NCI-H774 (cell line): ENCODE results near the gene UNK.
"Not testable (repeated sequence)": the region's sequence is repeated elsewhere in the genome, so short reads cannot be mapped to it uniquely, and the experiment has no call there.

ENCODE experiments used
- DNase-seq: peaks from one replicate; lab custom pipeline; 2025; lab: John Stamatoyannopoulos, UW

Gene UNK

DNA sequence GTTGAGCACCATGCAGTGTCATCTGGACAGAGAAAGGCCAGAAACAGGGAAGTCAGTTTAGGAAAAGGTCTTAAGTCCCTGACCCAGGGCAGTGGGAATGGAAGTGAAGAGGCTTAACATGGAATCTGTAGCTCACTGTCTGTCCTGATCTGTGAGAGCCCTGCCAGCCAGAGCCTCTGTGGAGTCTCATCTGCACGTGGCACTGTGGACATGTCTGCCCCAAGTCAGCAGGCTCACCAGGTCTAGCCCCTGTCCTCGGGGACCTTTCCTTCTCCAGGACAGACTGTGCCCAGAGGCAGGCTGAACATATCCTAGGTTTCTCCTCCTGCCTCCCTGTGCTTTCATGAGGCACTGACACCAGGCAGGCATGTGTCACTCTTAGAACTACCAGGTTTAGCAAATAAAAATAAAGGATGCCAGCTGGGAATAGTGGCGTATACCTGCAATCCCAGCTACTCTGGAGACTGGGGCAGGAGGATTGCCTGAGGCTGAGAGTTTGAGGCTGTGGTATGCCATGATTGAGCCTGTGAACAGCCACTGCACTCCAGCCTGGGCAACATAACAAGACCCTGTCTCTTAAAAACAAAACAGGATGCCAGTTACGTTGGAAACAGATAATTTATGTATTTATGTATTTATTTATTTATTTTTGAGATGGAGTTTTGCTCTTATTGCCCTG, 22.4 kb downstream of the UNK start:
- no peak for DNase-seq

DNA sequence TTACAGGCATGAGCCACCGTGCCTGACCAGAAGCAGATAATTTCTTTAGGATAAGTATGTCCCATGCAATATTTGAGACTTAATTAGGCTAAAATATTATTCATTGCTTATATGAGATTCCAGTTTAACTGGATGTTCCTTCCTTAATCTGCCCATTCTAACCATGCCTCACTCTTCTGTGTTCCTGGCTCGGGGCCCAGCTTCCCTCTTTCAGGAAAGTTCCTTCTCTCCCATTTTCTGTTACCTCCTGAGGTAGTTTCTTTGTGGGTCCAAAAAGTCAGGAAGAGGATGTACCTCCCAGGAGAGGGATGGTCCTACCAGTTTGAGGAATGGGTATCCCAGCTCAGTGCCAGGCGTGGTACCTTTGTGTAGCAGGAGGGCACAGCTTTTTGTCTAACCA, 23.3 kb downstream of the UNK start:
- DNase-seq, result no peak

DNA sequence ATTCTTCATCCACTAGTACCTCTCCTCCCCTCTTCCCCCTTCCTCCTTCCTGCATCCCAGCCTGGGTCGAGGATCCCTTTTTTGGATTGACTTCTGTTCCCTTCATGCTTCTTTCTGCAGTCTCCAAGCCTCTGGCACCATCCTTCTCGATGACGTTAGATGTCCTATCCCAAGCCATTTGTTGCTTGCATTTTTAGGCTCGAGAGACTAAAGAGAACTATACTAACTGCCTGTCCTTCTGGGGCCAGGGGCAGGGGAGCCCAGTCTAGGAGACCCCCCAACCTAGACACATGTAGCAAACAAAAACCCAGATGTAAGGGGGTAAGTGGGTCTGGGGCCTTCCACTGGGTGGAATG, 23.9 kb downstream of the UNK start:
- no peak for DNase-seq

DNA sequence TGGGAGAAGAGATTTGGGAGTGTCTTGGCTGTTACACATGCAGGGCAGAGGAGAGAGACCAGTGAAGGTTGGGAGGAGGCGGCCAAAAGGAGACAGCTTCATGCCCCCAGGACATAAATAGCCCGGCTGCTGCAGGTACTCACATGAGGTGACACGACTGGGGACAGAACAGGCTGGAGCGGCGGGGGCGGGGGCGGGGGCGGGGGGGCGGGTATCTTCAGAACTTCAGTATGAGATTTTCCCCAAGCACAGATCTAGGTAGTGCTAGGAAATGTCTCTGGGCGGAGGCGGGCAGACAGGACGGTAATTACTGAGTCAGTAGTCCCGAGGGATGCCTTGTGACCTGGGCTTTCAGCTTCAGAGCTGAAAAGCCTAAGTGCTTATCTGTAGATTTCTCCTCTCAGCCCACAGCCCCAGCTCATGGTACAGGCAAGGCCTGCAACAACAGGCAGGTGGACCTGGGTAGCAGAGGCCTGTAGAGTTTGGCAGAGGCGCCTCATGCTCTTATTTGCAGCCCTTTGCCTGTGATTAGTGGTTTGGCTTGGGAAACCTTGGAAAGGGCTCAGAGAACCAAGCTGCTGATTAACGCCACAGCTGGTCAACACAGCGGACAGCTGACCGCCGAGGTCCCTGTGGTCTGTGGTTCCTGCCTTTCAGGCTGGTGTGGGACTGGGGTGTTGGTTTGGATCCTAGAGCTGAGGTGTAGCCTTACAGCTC, 24.5 kb downstream of the UNK start:
- DNase-seq, result no peak

DNA sequence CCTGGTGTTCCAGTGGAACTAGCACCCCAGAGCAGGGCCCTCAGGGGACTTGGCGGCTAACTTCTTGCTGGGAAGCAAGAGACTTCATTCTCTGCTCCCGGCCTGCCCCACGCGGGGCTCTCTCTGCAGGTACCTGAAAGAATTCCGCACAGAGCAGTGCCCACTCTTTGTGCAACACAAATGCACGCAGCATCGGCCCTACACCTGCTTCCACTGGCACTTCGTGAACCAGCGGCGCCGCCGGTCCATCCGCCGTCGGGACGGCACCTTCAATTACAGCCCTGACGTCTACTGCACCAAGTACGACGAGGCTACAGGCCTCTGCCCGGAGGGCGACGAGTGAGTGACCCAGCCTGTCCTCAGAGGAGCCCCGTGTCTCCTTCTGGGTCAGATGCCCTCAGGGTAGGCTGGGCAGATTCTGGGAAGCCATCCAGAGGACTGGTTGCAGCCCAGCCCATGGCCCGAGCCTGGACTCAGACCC, 25.1 kb downstream of the UNK start:
- DNase-seq, result no peak

DNA sequence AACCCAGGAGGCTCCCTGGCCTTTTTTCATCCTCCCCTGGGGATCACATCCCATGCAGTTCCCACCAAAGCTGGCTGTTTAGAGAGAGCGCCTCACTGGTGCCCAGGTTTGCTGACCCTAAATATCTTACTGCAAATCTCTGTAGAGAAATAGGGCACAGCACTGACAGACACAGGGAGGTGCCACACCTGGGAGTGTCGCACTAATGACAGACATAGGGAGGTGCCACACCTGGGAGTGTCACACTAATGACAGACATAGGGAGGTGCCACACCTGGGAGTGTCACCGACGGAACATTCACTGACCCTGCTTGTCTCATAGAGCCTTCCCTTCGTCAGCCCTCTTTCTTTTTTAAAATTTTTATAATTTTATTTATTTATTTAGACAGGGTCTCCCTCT, 25.6 kb downstream of the UNK start:
- DNase-seq, result no peak

DNA sequence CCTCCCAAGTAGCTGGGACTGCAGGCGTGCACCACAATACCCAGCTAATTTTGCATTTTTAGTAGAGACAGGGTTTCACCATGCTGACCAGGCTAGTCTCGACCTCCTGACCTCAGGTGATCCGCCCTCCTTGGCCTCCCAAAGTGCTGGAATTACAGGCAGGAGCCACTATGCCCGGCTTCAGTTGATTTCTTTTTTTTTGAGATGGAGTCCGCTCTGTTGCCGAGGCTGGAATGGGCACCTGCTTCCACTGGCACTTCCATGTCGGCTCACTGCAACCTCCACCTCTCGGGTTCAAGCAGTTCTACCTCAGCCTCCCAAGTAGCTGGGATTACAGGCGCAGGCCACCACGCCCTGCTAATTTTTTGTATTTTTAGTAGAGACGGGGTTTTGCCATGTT, 26.1 kb downstream of the UNK start:
- not testable (repeated sequence) for DNase-seq

DNA sequence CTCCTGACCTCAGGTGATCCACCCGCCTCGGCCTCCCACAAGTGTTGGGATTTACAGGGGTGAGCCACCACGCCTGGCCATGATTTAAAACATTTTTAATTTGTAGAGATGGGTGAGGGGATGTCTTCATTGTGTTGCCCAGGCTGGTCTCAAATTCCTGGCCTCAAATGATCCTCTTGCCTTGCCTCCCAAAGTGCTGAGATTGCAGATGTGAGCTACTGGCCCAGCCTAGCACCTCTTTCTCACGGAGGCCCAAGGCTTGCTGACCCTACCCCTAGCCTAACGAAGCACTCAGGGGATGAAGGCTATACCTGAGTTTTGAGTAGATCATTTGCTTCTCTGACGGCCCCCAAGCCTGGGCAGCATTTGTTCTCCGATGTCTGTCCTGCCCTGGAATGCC, 26.6 kb downstream of the UNK start:
- no peak for DNase-seq

DNA sequence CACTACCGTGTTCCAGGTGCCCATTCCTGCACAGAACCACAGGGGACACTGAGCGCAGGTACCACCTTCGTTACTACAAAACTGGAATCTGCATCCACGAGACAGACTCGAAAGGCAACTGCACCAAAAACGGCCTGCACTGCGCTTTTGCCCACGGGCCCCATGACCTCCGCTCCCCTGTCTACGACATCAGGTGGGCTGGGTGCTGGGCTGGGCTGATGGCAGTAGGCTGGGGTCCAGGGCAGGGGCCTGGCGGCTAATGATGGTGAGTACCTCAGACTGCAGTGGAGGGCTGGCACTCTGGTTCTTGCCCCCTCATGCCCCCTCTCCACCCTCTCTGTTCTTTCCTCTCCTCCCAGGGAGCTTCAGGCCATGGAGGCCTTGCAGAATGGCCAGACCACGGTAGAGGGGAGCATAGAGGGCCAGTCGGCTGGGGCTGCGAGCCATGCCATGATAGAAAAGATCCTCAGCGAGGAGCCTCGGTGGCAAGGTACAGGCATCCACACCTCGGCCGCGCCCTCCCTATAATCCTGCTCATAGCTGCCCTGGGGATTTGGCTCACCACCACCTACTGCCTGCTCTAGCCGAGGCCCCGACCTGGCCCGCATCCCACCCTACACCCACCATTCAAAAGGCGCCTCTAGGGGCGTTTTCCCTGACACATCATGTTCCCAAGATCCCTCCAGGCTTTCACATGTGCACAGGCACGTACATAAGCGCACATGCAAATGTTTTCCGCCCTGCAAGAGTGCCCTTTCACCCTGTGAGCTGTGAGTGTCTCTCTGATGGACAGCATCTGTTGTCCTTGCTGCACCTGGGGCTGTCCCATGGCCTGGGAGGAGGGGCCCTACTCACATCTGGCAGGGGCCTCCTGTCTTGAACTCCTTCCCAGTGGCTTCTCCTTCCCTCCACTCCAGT, 27.7 kb downstream of the UNK start:
- DNase-seq, result no peak

DNA sequence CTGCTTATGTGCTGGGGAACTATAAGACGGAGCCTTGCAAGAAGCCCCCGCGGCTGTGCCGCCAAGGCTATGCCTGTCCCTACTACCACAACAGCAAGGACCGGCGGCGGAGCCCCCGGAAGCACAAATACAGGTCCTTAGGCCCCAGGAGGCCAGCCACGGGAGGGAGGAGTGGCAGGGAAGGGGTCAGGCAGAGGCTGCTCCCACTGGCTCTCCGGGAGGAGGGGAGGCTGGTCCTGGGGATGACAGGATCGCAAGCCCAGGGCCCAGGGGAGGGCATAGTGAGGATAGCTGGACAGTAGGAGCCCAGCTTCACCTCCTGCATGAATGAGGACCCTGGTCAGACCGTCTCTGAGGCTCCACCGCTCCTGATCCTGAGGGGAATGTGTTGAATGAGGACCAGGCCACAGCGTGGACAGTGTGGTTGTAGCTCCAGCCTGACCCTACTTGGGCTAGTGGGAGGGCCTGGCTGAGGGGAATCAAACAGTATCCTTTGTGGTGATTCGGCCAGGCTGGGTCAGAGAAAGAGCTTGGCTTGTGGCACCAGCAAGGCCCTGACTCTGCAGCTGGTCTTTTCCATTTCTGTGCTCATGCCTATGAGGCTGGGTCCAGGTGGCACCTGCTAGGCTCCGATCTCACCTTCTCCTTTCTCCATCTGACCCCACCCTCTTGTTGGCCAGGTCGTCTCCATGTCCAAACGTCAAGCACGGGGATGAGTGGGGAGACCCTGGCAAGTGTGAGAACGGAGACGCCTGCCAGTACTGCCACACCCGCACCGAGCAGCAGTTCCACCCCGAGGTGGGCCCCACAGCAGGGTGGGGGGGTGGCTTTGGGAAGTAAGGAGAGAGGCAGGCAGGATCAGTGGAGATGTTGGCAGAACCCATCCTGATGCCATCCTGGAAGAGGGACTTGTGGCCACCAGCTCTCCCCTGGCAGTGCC, 28.7 kb downstream of the UNK start:
- no peak for DNase-seq

DNA sequence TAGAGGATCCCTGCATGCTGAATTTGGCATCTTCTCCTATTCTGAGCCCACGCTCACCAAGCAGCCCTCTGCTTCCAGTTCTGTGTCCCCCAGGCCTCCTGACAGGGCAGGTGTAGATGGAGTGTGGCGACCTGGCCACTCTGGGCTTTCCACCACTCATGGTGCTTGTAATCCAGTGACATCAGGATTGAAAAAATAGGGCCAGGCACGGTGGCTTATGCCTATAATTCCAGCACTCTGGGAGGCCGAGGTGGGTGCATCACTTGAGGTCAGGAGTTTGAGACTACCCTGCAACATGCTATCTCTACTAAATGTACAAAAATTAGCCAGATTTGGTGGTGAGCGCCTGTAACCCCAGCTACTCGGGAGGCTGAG, 29.4 kb downstream of the UNK start:
- DNase-seq, result no peak

DNA sequence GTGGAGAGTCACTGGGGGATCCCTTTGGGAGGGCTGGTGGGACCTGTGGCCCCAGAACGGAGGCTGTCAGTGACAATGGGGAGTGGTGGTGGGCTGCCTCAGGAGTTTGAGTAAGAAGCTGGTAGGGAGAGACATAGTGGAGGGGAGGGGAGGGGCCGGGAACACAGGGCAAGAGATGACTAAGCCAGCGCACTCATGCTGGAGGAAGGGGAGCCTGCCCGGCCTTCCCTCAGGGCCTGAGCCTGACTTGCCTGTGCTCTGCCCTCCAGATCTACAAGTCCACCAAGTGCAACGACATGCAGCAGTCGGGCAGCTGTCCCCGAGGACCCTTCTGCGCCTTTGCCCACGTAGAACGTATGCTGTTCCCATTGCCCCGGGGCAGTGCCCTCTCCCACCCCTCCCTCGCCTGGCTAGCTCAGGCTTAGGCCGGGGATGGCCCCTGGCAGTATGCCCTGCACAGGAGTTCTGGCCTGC, 30.3 kb downstream of the UNK start:
- no peak for DNase-seq

DNA sequence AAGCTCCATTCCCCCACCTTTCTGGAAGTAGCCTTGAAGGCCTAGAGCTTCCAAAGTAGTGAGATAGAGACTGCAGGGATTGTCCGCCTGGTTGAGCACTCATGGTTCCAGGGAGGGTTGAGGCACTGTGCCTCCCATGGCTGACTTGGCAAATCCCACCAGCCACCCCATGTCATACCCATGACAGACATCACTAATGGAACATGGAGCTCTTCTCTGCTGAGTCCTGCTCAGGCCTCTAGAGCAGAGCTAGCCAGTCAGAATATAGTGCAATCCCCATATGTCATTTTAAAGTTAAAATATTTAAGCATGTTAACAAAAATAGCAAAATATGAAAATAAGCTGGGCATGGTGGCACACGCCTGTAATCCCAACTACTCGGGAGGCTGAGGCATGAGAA, 30.8 kb downstream of the UNK start:
- no peak for DNase-seq

DNA sequence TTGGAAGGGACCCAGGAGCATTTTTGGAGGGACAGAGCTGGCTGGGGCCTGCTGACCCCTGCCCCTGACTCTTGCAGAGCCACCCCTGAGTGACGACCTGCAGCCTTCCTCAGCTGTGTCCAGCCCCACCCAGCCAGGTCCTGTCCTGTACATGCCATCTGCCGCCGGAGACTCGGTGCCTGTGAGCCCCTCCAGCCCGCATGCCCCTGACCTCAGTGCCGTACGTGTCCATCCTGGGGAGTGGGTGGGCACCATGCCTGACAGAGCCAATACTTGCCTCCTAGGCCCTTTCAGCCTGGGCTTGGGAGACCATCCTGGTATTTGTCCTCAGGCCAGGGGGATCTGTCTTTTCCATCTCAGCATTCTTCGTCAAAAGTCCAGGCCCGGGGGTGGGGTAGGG, 32.1 kb downstream of the UNK start:
- no peak for DNase-seq

DNA sequence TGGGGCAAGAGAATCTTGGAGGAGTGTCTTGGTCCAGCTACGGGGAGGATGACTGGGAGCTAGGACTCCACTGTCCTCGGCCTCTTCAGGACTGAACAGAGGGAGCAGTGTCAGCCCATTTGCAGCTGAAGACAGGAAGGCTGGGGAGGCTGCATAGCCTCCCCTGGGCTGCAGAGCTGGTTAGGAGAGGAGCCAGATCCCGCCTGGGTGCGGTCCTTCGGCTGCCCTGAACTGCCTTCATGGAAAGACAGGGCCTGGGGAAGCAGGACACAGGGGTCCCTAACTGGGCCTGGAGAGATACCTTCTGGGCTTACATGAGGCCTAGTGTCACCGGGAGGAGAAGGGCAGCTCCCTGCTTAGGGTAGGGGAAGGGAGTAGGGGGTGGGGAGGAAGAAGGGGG, 33.0 kb downstream of the UNK start:
- no peak for DNase-seq

DNA sequence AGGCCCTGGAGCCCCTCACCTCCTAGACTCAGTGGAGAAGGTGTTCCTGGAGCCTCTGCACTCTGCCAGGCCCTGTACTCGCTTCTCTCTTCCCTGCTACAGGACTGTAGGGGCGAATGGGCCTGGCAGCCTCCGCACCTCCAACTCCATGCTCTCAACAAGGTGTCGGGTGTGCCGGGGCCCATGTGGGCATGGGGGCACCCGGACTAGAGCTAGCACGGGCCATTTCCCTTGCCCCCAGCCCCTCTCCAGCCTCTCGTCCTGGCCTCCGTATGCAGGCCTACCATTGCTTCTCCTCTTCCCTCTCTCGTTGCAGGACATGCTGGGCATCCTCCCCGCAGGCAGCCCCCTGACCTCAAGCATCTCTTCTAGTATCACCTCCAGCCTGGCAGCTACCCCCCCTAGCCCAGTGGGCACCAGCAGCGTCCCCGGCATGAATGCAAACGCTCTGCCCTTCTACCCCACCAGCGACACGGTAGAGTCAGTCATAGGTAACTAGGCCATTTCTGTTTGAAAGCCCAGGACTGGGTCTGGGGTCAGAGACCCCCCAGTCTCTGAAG, 33.8 kb downstream of the UNK start:
- no peak for DNase-seq

DNA sequence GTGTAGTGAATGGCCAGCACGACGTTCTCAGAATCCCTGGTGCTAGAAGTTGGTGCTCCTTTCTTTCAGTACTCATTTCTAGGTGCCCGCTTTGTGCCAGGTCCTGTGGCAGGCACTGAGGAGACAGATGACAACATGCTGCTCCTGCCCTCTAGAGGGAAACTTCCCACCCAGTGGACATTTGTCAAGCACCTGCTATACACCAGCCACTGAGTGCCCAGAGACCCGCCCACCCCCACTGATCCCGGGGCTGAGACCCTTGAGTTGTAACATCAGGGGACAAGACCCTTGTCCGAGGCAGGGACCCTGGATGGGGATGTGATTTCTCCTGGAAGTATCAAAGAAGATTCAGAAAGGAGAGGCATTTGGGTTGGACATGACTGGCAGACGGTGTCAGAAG, 34.5 kb downstream of the UNK start:
- no peak for DNase-seq

DNA sequence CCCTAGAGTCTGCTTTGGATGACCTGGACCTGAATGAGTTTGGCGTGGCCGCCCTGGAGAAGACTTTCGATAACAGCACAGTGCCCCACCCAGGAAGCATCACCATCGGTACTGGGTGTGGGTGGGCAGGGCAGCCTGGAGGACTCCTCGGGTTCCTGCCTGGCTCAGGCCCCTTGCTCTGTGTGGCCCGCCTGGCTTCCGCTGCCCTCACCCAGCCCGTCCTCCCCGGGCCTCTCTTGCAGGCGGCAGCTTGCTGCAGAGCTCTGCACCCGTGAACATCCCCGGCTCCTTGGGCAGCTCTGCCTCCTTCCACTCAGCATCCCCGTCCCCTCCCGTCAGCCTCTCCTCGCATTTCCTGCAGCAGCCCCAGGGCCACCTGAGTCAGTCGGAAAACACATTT, 35.1 kb downstream of the UNK start:
- no peak for DNase-seq

DNA sequence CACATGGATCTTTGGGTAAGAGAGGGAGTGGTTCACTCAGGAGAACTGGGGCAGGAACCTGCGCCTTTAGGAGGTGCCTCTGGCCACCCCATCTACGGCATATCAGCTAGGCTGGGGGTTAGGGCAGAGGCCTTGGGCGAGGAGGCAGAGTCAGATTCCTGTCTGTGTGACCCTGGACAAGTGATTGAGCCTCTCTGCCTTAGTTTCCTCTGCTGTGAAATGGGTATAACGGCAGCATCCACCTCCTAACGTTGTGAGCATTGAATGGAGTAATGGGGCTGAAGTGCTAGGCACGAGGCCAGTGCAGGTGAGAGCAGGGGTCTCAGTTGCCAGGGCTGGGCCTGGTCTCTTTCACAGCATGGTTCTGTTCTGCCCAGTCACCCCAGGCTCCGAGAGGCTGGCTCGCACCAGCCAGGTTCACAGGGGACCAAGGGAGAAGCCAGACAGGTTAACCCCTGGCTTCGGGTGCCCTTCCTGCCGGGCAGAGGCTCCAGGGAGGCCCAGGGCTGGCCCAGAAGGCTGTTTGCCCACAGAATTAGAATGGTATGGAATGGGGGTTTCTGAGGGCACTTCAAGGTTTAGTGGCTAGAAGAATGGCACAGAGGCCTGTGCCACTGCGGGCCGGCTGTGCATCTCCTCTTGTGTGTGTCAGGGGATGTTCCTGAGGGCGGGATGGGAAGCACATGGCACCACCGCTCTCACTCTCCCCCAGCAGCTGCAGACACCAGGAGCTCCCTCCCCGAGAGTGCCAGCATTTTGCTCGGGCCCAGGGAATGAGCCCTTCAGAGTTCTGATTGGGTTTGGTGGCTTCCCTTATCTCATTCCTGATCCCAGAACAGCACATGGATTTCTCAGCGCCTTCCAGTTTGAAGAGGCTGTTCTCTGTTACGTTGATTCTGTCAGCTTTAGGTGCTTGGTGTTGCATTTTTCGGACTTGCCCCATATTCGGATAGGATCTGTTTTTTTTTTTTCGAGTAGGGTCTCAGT, 35.8 kb downstream of the UNK start:
- DNase-seq, result no peak

DNA sequence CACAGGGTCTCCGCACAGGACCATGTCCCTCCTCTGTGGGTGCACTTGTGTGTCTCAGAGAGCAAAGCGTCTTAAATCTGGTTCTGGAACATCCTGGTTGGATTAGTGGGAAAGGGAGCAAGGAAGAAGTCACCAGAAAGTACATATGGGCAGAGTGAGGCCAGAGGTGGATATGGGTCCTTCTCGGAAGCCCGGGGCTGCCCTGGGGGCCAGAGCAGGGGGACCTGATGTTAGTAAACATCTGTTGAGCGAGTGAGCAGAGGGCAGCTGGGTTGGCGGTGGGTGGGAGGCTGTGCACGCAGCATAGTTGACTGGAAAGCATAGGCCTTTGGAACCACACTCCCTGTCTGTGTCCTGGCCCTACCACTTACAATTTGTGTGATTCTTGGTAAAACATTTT, 36.9 kb downstream of the UNK start:
- no peak for DNase-seq
